ENCODE data around the gene ST8SIA4. TPM values are rescaled to one million over a fixed set of nuclear protein-coding genes. Genes with fewer than 3 reads are reported as not detected.

The ST8SIA4 gene
- total and polyA plus RNA-seq, 10 of the 15 experiments (the other 5 are each of a cell fraction or from before 2014, with no cell fraction given): 4.4 to 30.9 (median 19.5) TPM

GRCh38 chr5:100771181-100771580, 131.9 kb downstream of the ST8SIA4 start (continued):
- TF ChIP-seq CBX3 (IDR thresholded peaks at IDR 0.05; ENCODE audit: borderline replicate concordance, low read depth) (no peak), PBX3 (IDR thresholded peaks at IDR 0.05; ENCODE audit: insufficient replicate concordance, low read depth, low read length) (no peak), MYB (IDR thresholded peaks at IDR 0.05; ENCODE audit: borderline replicate concordance, low read depth, low read length) (no peak), IRF4 (IDR thresholded peaks at IDR 0.05; ENCODE audit: low read depth, low read length) (no peak), MTA3 (IDR thresholded peaks at IDR 0.05; ENCODE audit: borderline replicate concordance, low read length) (no peak), HCFC1 (IDR thresholded peaks at IDR 0.05; ENCODE audit: low read length) (no peak), DPF2 (IDR thresholded peaks at IDR 0.05) (peak; percentile 53; the same call in 1 of the 2 replicates), CHD4 (IDR thresholded peaks at IDR 0.05) (no peak), CEBPB (IDR thresholded peaks at IDR 0.05; ENCODE audit: borderline replicate concordance in 1 of 2, low read depth in 2 of 2, low read length in 2 of 2) (no peak), IKZF2 (IDR thresholded peaks at IDR 0.05) (peak; percentile 89), BRCA1 (IDR thresholded peaks at IDR 0.05; ENCODE audit: low read depth, low read length) (no peak), SRF (IDR thresholded peaks at IDR 0.05; ENCODE audit: low read depth in 2 of 2, low read length in 2 of 2) (no peak), ZBTB4 (CRISPR knock-in tag; IDR thresholded peaks at IDR 0.05) (no peak), MTA2 (IDR thresholded peaks at IDR 0.05; ENCODE audit: low read depth) (peak; percentile 88), BMI1 (IDR thresholded peaks at IDR 0.05; ENCODE audit: borderline replicate concordance) (peak; percentile 61; the same call in 1 of the 2 replicates), E2F4 (IDR thresholded peaks at IDR 0.05; ENCODE audit: low read depth, low read length) (no peak), PKNOX1 (IDR thresholded peaks at IDR 0.05) (no peak), IKZF1 (conservative IDR thresholded peaks at IDR 0.05) (peak; percentile 78), HDGF (IDR thresholded peaks at IDR 0.05) (no peak), ZNF622 (IDR thresholded peaks at IDR 0.05) (no peak), RAD21 (IDR thresholded peaks at IDR 0.05; ENCODE audit: insufficient read depth, low read depth, low read length) (no peak)
- TF ChIP-seq, protein P1, sequence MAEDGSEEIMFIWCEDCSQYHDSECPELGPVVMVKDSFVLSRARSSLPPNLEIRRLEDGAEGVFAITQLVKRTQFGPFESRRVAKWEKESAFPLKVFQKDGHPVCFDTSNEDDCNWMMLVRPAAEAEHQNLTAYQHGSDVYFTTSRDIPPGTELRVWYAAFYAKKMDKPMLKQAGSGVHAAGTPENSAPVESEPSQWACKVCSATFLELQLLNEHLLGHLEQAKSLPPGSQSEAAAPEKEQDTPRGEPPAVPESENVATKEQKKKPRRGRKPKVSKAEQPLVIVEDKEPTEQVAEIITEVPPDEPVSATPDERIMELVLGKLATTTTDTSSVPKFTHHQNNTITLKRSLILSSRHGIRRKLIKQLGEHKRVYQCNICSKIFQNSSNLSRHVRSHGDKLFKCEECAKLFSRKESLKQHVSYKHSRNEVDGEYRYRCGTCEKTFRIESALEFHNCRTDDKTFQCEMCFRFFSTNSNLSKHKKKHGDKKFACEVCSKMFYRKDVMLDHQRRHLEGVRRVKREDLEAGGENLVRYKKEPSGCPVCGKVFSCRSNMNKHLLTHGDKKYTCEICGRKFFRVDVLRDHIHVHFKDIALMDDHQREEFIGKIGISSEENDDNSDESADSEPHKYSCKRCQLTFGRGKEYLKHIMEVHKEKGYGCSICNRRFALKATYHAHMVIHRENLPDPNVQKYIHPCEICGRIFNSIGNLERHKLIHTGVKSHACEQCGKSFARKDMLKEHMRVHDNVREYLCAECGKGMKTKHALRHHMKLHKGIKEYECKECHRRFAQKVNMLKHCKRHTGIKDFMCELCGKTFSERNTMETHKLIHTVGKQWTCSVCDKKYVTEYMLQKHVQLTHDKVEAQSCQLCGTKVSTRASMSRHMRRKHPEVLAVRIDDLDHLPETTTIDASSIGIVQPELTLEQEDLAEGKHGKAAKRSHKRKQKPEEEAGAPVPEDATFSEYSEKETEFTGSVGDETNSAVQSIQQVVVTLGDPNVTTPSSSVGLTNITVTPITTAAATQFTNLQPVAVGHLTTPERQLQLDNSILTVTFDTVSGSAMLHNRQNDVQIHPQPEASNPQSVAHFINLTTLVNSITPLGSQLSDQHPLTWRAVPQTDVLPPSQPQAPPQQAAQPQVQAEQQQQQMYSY (CRISPR knock-in tag; IDR thresholded peaks at IDR 0.05): no peak

Data from GM12878 (cell line).